ENCODE data around the gene AGT.
"Not testable (repeated sequence)": the region's sequence is repeated elsewhere in the genome, so short reads cannot be mapped to it uniquely, and the experiment has no call there.

Gene AGT

GRCh38 chr1:230743899-230744298 is 30.0 kb upstream of the AGT start:
- no peak for DNase-seq

- DNase-seq, result no peak
Measured at GRCh38 chr1:230739564-230740290, 25.8 kb upstream of the AGT start.

- no peak for DNase-seq
Measured at GRCh38 chr1:230737622-230738262, 23.8 kb upstream of the AGT start.

- DNase-seq, result no peak
Measured at GRCh38 chr1:230735447-230735846, 21.5 kb upstream of the AGT start.

GRCh38 chr1:230730977-230731376 is 17.1 kb upstream of the AGT start:
- no peak for DNase-seq

GRCh38 chr1:230728710-230729392 is 14.9 kb upstream of the AGT start:
- DNase-seq, result no peak

- DNase-seq, result no peak
Measured at GRCh38 chr1:230725256-230726012, 11.5 kb upstream of the AGT start.

- DNase-seq, result not testable (repeated sequence)
Measured at GRCh38 chr1:230721849-230722522, 8.1 kb upstream of the AGT start.

- DNase-seq, result no peak
Measured at GRCh38 chr1:230717251-230717650, 3.3 kb upstream of the AGT start.

- DNase-seq, result not testable (repeated sequence)
Measured at GRCh38 chr1:230716453-230716852, 2.5 kb upstream of the AGT start.

GRCh38 chr1:230715510-230715909 is 1.6 kb upstream of the AGT start:
- DNase-seq, result no peak

- no peak for DNase-seq
Measured at GRCh38 chr1:230713547-230713914, 391 bp downstream of the AGT start.

- DNase-seq, result no peak
Measured at GRCh38 chr1:230713138-230713537, 784 bp downstream of the AGT start.

- no peak for DNase-seq
Measured at GRCh38 chr1:230712470-230712942, 1.4 kb downstream of the AGT start.

GRCh38 chr1:230711245-230711644 is 2.7 kb downstream of the AGT start:
- no peak for DNase-seq

GRCh38 chr1:230710543-230710904 is 3.4 kb downstream of the AGT start:
- DNase-seq, result no peak

- DNase-seq, result no peak
Measured at GRCh38 chr1:230709619-230710542, 4.0 kb downstream of the AGT start.

GRCh38 chr1:230708631-230709580 is 5.0 kb downstream of the AGT start:
- DNase-seq, result no peak

- no peak for DNase-seq
Measured at GRCh38 chr1:230707732-230708630, 5.9 kb downstream of the AGT start.
